GM11168 (cell line): ENCODE data around the gene NUDT11.
"Not testable (repeated sequence)": the region's sequence is repeated elsewhere in the genome, so short reads cannot be mapped to it uniquely, and the experiment has no call there.

Source experiments
- in situ Hi-C: fragments of 300-500 bp; cut with MboI; formaldehyde crosslinking; loops from one replicate; pipeline ENCODE4 v1.12.0; 2022; ENCODE audit warnings: low sequenced_read_pairs; ENCODE audit not compliant: unreplicated experiment

The NUDT11 gene

DNA sequence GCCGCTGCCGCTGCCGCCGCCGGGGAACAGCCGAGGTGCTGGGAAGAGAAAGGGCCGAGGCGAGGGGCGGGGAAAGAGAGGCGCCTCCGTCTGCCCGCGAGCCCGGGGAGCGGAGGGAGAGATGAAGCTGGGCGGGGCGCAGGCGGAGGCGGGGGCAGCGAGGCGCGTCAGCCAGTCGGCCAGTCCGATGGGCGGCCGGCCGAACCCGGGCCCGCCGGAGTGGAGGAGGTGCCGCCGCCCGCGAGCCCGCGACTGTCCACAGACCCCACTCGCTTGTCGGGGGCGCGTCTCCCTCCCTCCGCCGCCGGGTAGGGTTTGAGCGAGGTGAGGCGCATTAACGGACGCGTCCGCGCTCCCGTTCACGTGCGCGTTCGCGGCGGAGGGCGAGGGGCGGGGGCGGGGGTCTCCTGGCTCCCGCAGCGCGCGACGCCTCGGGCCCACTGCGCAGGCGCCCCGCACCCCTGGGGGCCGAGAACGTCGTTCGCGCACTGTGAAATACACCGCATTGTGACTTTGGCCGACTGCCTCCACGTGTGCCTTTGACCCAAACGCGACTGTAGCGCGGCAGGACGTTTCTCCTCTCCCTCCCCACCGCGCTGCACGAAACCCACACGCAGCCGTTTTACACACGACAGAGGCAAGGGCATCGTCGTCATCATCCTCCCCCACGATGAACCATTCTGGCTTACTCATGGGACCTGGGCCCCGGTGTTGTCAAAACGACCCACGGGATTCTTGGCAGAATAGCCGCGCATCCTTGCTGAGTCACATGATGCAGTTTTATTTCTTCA is at the start of gene NUDT11:
TSS of gene NUDT11 (minus strand) at position 92 of the 791 bp plus-strand sequence. CDS start 148 bp downstream, outside the sequence.
- in situ Hi-C loops, result no loop called here

DNA sequence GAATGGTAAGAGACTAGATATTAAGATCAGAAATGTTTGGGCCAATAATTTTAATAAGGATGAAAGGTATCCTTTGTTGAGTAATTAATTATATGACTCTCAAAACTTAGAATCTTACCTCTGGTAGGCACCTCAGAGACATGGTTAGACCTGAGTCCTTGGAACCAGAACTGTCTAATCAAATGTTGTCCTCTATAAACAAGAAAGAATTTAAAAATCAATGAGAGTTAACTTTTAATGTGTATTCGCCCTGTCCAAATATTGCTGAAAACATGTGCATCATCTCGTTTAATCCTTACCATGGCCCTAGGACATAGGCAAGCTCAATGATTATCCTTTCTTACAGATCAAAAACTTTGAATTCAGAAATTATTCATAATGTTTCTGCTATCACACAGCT is 24.0 kb upstream of the NUDT11 start:
- in situ Hi-C loops, result no loop called here

DNA sequence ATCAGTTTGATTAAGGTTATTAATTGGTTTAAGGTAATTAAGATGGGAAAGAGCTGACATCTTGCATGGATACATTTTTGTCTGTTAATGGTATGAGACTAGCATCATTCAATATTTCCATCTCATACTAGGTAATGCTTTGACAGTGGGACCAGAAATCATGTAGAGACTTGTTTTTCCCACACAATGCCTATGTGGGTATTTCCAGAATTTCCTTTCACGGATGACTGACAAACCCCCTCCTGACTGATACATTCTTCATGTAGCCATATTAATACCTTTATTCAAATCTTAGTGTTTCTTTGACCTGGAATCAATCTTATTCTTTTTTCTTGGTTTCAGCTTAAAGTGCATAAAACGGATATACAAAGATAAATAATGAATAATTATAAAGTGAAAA is 22.7 kb upstream of the NUDT11 start:
- in situ Hi-C loops, result not testable (repeated sequence)

DNA sequence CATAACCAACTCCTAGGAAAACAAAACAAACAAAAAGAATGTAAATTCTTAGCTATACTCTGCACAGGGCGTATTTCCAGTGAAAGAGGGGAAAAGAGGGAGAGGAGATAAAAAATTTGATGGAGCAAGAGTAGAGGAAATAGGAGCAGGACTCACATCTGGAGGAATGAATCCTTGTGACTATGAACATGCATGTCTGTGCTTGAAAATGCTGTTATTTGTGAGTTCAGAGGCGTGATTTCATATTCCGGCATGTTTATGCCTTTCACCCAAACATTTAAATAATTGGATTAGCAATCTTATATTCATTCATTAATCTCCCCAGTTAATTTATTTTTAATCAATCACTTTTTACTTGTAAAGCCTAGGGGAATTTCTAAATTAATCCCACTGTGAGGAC is 11.2 kb upstream of the NUDT11 start:
- in situ Hi-C loops, result no loop called here

DNA sequence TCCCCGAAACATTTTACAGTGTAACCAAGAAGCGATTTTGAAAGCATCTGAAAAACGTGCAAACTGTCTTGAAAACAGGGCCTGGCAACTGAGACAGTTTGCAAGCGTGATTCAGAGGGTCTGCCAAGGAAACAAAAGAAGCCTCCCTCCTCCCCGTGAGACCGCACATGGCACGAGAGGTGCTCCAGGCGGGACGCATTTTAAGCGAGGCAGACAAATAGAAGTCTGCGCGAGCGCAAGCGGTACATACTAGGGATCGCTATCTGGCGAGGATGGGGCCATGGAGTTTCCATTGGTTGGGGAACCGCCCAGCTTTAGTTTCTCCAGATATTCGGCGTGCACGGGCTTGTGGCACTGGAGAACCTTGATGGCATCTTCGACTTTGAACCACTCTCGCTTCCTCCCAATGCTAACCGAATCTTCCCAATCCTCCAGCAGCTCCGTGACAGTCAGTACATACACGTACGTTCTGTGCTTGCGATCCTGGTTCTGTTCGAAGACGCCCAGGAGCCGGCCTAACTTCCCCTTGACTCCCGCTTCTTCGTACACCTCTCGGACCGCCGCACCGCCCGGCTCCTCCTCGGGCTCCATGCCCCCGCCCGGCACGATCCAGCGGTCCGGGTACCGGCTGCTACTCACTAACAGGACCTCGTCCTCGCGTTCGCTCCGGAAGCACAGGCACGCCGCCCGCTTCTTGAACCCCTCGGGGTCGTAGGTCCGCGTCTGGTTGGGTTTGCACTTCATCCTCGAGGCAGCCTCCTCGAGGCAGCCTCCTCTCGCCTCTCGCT is 497 bp downstream of the NUDT11 start:
- in situ Hi-C loops, result not testable (repeated sequence)

DNA sequence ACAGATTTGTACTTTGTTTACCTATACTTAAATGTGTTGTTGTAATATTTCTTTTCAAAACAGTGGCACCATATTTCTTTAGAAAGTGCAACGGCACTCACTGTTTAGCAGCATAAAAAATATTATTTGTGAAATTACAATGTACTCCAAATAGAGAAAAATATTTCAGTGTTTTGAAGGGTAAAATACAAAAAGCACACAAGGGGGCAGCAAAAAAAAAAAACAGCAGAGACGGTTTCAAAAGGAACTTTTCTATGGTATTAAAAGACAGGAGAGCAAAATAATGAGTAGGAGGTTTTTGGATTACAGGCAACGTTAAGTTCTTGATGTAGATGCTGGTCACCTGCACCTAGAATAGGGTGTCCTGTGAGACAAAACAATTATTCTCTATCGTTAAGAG is 2.0 kb downstream of the NUDT11 start:
- in situ Hi-C loops, result no loop called here

DNA sequence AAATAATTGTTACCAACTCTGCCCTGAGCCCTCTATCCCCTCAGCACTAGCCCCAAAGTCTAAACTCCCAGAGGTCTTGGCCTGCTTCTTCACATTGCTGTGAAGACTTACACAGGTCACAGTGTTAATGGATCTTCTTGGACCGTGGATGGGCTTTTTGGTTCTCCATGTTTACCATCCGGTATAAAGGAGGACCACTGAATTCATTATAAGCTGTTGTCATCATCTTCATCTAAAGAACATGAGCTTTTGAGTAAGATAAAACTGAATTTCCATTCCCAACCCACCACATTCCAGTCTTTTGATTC is 8.5 kb downstream of the NUDT11 start:
- in situ Hi-C loops, result no loop called here

DNA sequence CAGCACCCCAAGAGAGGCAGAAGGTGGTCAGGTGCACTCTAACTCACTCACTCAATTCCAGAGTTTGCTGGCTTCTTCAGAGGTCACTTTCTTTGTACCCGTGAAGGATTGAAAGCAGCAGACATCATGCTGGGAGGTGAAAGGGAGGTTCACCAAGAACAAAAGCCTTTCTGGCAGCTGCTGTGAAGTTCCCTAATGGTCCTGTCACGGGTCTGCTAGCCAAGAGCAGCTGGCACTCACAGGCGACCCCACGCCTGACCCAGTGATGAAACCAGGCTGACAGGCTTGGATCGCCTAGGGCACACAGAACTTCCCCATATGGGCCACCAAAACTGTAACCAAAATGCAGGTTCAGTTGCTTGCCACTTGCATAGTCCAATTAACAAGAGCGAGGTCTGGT is 11.8 kb downstream of the NUDT11 start:
- in situ Hi-C loops, result no loop called here

DNA sequence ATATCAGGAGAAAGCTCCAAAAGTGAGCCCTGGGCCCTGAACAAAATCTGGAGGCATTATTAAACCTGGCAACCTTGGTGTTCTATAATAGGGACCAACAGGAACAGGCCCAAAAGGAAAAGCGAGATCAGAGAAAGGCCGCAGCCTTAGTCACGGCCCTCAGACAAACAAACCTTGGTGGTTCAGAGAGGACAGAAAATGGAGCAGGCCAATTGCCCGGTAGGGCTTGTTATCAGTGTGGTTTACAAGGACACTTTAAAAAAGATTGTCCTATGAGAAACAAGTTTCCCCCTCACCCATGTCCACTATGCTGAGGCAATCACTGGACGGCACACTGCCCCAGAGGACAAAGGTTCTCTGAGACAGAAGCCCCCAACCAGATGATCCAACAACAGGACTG is 14.0 kb downstream of the NUDT11 start:
- in situ Hi-C loops, result not testable (repeated sequence)

DNA sequence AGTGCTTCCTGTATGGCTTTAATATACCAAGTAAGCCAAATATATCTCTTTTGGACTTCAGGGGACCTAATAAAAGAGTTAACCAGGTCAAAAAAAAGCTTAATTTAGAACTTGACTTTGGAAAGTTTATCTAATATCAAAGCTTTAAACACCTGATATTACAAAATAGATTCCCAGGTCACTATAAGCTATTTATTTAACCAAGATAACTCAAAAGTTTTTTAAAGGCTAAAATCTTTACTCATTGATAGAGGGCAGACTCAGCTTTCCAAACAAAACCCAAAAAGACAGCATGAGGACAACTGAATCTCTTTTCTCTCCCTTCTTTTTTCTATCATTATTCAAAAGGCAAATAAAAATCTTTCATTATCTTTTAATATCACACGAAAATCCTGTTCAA is 19.5 kb downstream of the NUDT11 start:
- in situ Hi-C loops, result no loop called here

DNA sequence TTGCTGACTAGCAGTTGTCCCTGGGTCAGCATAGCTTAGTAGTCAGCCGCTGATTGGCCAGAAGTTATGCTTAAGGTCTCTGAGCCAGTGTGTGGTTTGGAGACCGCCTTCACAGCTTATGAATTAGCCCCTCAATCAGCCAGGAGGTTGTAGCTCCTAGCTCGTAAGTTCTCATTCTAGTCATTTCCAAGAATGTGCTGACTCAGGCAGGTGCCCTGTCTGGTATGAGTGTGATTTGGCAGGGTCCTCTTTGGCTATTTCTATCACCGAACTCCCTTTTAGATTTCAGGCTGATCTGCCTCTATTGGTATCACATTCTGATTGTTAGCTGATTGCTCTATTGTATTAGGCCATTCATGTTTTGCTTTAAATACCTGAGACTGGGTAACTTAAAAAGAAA is 33.1 kb downstream of the NUDT11 start:
- in situ Hi-C loops, result no loop called here

DNA sequence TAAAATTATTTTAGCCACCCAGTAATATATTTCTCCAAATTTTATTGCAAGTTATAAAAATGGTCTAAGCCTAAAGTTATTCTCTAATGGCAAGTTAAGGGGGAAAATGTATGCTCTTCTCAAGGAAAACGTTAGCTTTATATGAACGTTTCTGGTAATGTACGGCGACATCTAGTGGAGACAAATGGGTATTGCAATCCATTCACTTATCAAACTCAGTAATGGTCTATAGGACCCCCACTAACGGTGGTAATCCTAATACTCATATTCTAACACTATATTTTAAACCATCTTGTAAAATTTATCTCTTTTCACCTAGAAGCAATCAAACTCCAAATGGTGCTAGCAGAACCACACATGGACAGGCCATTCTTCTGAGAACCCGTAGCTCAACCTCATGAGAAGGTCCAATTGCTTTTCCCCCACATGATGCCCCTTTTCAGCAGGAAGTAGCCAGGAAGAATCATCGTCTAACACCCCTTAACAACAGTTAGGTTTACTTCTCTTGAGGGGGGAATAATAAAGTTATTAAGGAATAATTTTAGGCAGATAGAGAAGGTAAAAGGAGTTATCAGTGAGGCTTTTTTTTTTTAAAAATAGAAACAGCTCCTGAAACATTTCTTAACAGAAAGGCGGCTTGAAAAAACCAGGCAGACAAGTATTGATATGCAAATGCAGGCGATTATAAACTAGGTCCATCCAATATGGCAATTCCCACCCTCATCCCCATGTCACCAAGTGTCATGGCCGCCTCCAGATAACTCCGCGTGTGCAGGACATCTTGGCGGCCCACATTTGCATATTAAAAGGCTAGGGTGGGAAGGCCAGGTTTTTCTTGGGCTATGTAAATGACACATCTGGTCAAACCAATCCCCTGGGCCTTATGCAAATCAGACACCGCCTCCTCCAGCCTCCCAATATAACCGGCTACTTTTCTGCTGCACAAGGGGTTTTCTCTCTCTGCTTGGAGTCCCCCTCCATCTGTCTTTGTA is 35.0 kb downstream of the NUDT11 start:
- in situ Hi-C loops, result no loop called here

DNA sequence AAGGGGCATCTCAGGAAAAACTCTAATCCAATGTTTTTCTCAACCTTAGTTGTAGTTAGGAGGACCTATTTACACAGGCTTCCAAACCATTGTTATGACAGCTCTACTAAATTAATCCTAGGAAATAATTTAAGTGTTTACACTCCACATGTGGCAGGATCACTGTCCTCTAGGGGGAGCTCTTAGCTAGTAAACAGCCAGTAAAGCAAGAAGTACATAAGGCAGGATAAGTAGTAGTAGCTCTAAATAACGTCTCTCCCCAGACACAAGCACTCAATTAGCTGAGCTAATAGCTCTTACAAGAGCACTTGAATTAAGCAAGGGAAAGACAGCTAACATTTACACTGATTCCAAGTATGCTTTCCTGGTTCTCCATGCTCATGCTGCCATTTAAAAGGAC is 37.3 kb downstream of the NUDT11 start:
- in situ Hi-C loops, result no loop called here

DNA sequence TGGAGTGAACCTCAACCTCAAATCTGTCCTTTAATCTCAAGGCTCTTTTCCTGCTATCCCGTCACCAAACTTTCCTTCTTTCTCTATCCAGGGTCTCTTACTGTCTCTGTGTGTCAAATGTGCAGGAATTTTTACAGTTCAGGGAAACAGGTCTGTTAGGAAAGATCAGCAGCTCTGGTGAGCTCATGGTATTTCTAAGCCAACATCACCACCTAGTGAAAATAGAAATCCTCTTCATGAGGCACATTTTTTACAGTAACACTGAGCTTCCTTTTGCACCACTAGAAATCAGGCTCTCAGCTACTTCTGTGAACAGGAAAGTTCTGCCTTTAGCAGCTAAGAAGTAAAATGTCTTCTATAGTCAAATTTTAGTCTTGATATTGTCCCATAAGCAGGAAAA is 39.6 kb downstream of the NUDT11 start:
- in situ Hi-C loops, result no loop called here

DNA sequence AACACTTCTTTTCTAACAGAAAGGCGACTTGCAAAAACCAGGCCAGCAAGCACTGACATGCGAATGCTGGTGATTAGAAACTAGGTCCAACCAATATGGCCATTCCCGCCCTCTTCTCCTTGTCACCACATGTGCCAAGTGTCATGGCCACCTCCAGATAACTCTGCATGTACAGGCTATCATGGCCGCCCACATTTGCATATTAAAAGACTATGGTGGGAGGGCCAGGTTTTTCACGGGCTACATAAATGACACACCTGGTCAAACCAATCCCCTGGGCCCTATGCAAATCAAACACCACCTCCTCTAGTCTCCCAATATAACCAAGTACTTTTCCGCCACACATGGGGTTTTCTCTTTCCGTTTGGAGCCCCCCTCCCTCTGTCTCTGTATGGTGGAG is 40.1 kb downstream of the NUDT11 start:
- in situ Hi-C loops, result no loop called here

DNA sequence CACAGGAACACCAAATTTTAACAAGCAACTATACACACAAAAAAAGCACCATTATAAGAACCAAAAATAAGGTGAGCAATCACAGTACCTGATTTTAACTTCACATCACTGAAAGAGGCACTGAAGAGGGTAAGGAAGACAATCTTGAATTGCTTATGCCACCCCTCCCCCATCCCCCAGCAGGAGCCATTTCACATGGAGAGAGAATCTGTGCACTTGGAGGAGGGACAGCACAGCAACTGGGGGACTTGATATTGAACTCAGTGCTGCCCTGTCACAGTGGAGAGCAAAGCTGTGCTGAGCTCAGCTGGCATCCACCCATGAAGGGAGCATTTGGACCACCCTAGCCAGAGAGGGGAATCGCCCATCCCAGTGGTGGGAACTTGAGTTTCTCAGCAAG is 56.0 kb downstream of the NUDT11 start:
- in situ Hi-C loops, result no loop called here
